Measurements from ENCODE around the gene STARD8.
"Not testable (repeated sequence)": the region's sequence is repeated elsewhere in the genome, so short reads cannot be mapped to it uniquely, and the experiment has no call there.

STARD8 gene

GRCh38 chrX:68719181-68719903 lies 71.9 kb downstream of the STARD8 start:
- no peak for DNase-seq

- no peak for DNase-seq
Measured at GRCh38 chrX:68719904-68720614, 72.6 kb downstream of the STARD8 start.

GRCh38 chrX:68720851-68721250 lies 73.4 kb downstream of the STARD8 start:
- DNase-seq: no peak

GRCh38 chrX:68721546-68721945 lies 74.1 kb downstream of the STARD8 start:
- no peak for DNase-seq

GRCh38 chrX:68721991-68722860 lies 74.8 kb downstream of the STARD8 start:
- no peak for DNase-seq

GRCh38 chrX:68723491-68724155 lies 76.2 kb downstream of the STARD8 start:
- DNase-seq: no peak

- DNase-seq: no peak
Measured at GRCh38 chrX:68724531-68725020, 77.1 kb downstream of the STARD8 start.

GRCh38 chrX:68725756-68726365 lies 78.4 kb downstream of the STARD8 start:
- DNase-seq: no peak

GRCh38 chrX:68726366-68726765 lies 78.9 kb downstream of the STARD8 start:
- no peak for DNase-seq

GRCh38 chrX:68727696-68728095 lies 80.2 kb downstream of the STARD8 start:
- no peak for DNase-seq

- DNase-seq: no peak
Measured at GRCh38 chrX:68728186-68728585, 80.7 kb downstream of the STARD8 start.

- no peak for DNase-seq
Measured at GRCh38 chrX:68731254-68731653, 83.8 kb downstream of the STARD8 start.

- DNase-seq: peak; percentile 69
Measured at GRCh38 chrX:68732906-68733493, 85.5 kb downstream of the STARD8 start.

GRCh38 chrX:68735266-68735665 lies 87.8 kb downstream of the STARD8 start:
- no peak for DNase-seq

GRCh38 chrX:68741864-68742263 lies 94.4 kb downstream of the STARD8 start:
- DNase-seq: not testable (repeated sequence)

GRCh38 chrX:68743754-68744153 lies 96.3 kb downstream of the STARD8 start:
- no peak for DNase-seq

- no peak for DNase-seq
Measured at GRCh38 chrX:68746988-68747387, 99.5 kb downstream of the STARD8 start.

GRCh38 chrX:68748030-68748429 lies 100.6 kb downstream of the STARD8 start:
- no peak for DNase-seq

GRCh38 chrX:68749426-68749825 lies 102.0 kb downstream of the STARD8 start:
- no peak for DNase-seq

- DNase-seq: no peak
Measured at GRCh38 chrX:68750316-68750715, 102.8 kb downstream of the STARD8 start.

GRCh38 chrX:68751372-68751771 lies 103.9 kb downstream of the STARD8 start:
- DNase-seq: no peak

GRCh38 chrX:68753218-68753617 lies 105.8 kb downstream of the STARD8 start:
- no peak for DNase-seq
